ENCODE data around the gene FHIT. TPM values are rescaled to one million over a fixed set of nuclear protein-coding genes. Genes with fewer than 3 reads are reported as not detected.
"Not testable (repeated sequence)": the region's sequence is repeated elsewhere in the genome, so short reads cannot be mapped to it uniquely, and the experiment has no call there.

The FHIT gene
- total RNA-seq, 1 donor from 2014 or later, result 5.7 TPM

- Histone ChIP-seq H4K20me1 (ENCODE audit: low read depth) (no peaks in the 10 kb centered on the region), H2AFZ (replicated peaks) (no peak overlapping the region), H3K4me2 (no peak overlapping the region), H3K4me3 (no peak overlapping the region), H3K9me3 (ENCODE audit: low read depth) (no peaks in the 10 kb centered on the region), H3K9ac (no peak overlapping the region), H3K4me1 (peaks cover 4% of the 10 kb centered on the region), H3K27me3 (no peaks in the 10 kb centered on the region), H3K79me2 (ENCODE audit: low read depth) (no peaks in the 10 kb centered on the region), H3K27ac (no peak overlapping the region), H3K36me3 (no peaks in the 10 kb centered on the region), H3F3A (ENCODE audit: low read depth) (no peaks in the 10 kb centered on the region)
- peaks cover 7% of the 10 kb centered on the region for H3K4me1 Mint-ChIP-seq
- peaks cover under 1% of the 10 kb centered on the region for H3K9me3 Mint-ChIP-seq
- peaks cover under 1% of the 10 kb centered on the region for H3K36me3 Mint-ChIP-seq
- no peak overlapping the region for H3K4me3 Mint-ChIP-seq
- no peaks in the 10 kb centered on the region for H3K27me3 Mint-ChIP-seq (ENCODE audit: insufficient read depth, low read depth)
- DNase-seq (ENCODE audit: low spot score), result no peak
- no peak overlapping the region for H3K27ac Mint-ChIP-seq
- TF ChIP-seq EZH2phosphoT487 (IDR thresholded peaks at IDR 0.05) (no peak), EZH2 (IDR thresholded peaks at IDR 0.05) (no peak), CTCF (IDR thresholded peaks at IDR 0.05) (no peak)
Measured at GRCh38 chr3:61222467-61222866, 28.8 kb downstream of the FHIT start.

GRCh38 chr3:61221759-61222362 lies 29.4 kb downstream of the FHIT start:
- H3K27me3 Mint-ChIP-seq (ENCODE audit: insufficient read depth, low read depth), result no peaks in the 10 kb centered on the region
- H3K27me3 ChIP-seq, result no peaks in the 10 kb centered on the region
- no peaks in the 10 kb centered on the region for H3F3A ChIP-seq (ENCODE audit: low read depth)
- H3K4me1 Mint-ChIP-seq, result peaks cover 7% of the 10 kb centered on the region
- no peak overlapping the region for H3K27ac Mint-ChIP-seq
- no peak for DNase-seq (ENCODE audit: low spot score)
- peaks cover 3% of the 10 kb centered on the region for H3K36me3 Mint-ChIP-seq
- H3K9ac ChIP-seq, result no peak overlapping the region
- no peak for TF ChIP-seq EZH2phosphoT487 (IDR thresholded peaks at IDR 0.05)
- no peak for TF ChIP-seq CTCF (IDR thresholded peaks at IDR 0.05)
- no peak for TF ChIP-seq EZH2 (IDR thresholded peaks at IDR 0.05)
- no peaks in the 10 kb centered on the region for H3K9me3 ChIP-seq (ENCODE audit: low read depth)
- no peak overlapping the region for H3K27ac ChIP-seq
- H3K9me3 Mint-ChIP-seq, result peaks cover 6% of the 10 kb centered on the region
- H3K4me2 ChIP-seq, result no peak overlapping the region
- H3K79me2 ChIP-seq (ENCODE audit: low read depth), result no peaks in the 10 kb centered on the region
- no peak overlapping the region for H3K4me3 ChIP-seq
- H3K4me3 Mint-ChIP-seq, result no peak overlapping the region
- no peaks in the 10 kb centered on the region for H3K36me3 ChIP-seq
- no peaks in the 10 kb centered on the region for H4K20me1 ChIP-seq (ENCODE audit: low read depth)
- no peak overlapping the region for H2AFZ ChIP-seq (replicated peaks)
- peaks cover 4% of the 10 kb centered on the region for H3K4me1 ChIP-seq

GRCh38 chr3:61218504-61218903 lies 32.7 kb downstream of the FHIT start:
- Mint-ChIP-seq H3K4me1 (peaks cover 4% of the 10 kb centered on the region), H3K9me3 (peaks cover 10% of the 10 kb centered on the region), H3K4me3 (no peak overlapping the region), H3K36me3 (peaks cover 3% of the 10 kb centered on the region), H3K27ac (no peak overlapping the region), H3K27me3 (ENCODE audit: insufficient read depth, low read depth) (peaks cover 3% of the 10 kb centered on the region)
- H4K20me1 ChIP-seq (ENCODE audit: low read depth), result no peaks in the 10 kb centered on the region
- no peak overlapping the region for H3K4me2 ChIP-seq
- H3K9ac ChIP-seq, result no peak overlapping the region
- H3K27ac ChIP-seq, result no peak overlapping the region
- no peak overlapping the region for H3K4me3 ChIP-seq
- no peaks in the 10 kb centered on the region for H3K9me3 ChIP-seq (ENCODE audit: low read depth)
- no peak for DNase-seq (ENCODE audit: low spot score)
- no peaks in the 10 kb centered on the region for H3K36me3 ChIP-seq
- H3F3A ChIP-seq (ENCODE audit: low read depth), result no peaks in the 10 kb centered on the region
- no peak for TF ChIP-seq EZH2phosphoT487 (IDR thresholded peaks at IDR 0.05)
- TF ChIP-seq CTCF (IDR thresholded peaks at IDR 0.05), result no peak
- TF ChIP-seq EZH2 (IDR thresholded peaks at IDR 0.05), result no peak
- no peaks in the 10 kb centered on the region for H3K27me3 ChIP-seq
- H3K4me1 ChIP-seq, result no peaks in the 10 kb centered on the region
- no peaks in the 10 kb centered on the region for H3K79me2 ChIP-seq (ENCODE audit: low read depth)
- no peak overlapping the region for H2AFZ ChIP-seq (replicated peaks)

GRCh38 chr3:61216171-61216570 lies 35.1 kb downstream of the FHIT start:
- H3K9me3 ChIP-seq (ENCODE audit: low read depth); H2AFZ ChIP-seq (replicated peaks); H3K36me3 Mint-ChIP-seq; H3K4me1 ChIP-seq; H3K4me3 ChIP-seq; H3F3A ChIP-seq (ENCODE audit: low read depth); H3K27me3 ChIP-seq; DNase-seq (ENCODE audit: low spot score); H3K27ac ChIP-seq; H3K27me3 Mint-ChIP-seq (ENCODE audit: insufficient read depth, low read depth); H4K20me1 ChIP-seq (ENCODE audit: low read depth); H3K27ac Mint-ChIP-seq; H3K36me3 ChIP-seq; H3K4me1 Mint-ChIP-seq; H3K4me2 ChIP-seq; H3K9ac ChIP-seq; H3K79me2 ChIP-seq (ENCODE audit: low read depth); H3K4me3 Mint-ChIP-seq: not testable (repeated sequence)
- H3K9me3 Mint-ChIP-seq, result peaks cover 22% of the 10 kb centered on the region

Data from neural progenitor cell (in vitro differentiated cells).